ENCODE data around the gene NPTX1. TPM values are rescaled to one million over a fixed set of nuclear protein-coding genes. Genes with fewer than 3 reads are reported as not detected.

The NPTX1 gene
- total and polyA plus RNA-seq, 3 experiments from 2014 or later = 0.93 to 1.2 TPM; not detected in 1

GRCh38 chr17:80441133-80441578 lies 35.3 kb downstream of the NPTX1 start:
- H3K4me3 Mint-ChIP-seq = no peak overlapping the region
- Histone ChIP-seq H3K27me3 (ENCODE audit: insufficient read depth, low read length, poor library complexity, severe bottlenecking) (no peaks in the 10 kb centered on the region), H3K4me3 (ENCODE audit: low read length) (no peak overlapping the region), H3K4me1 (ENCODE audit: insufficient read depth, low read length) (no peaks in the 10 kb centered on the region), H3K36me3 (ENCODE audit: insufficient read depth, low read length) (no peaks in the 10 kb centered on the region), H3K27ac (ENCODE audit: low read depth, low read length) (no peak overlapping the region), H3K9me3 (ENCODE audit: low read length) (no peaks in the 10 kb centered on the region)
- peaks cover 7 to 32% of the 10 kb centered on the region in 2 donors for H3K27me3 Mint-ChIP-seq
- no peaks in the 10 kb centered on the region for H3K9me3 Mint-ChIP-seq
- H3K36me3 Mint-ChIP-seq = peaks cover 0 to 9% (median 0%) of the 10 kb centered on the region in 3 donors
- DNase-seq = peak; percentile 26 to 70 (median 42)
- no peak overlapping the region for H3K27ac Mint-ChIP-seq
- ChIA-PET CTCF (interaction anchor here (1.3 kb wide), 1 partner anchor 13 kb away, joined by 3 read pairs; no protein-coding TSS in a partner anchor), POLR2A (no interaction called here)
- H3K4me1 Mint-ChIP-seq = peaks cover 0 to 3% (median 0%) of the 10 kb centered on the region in 3 donors

DNA sequence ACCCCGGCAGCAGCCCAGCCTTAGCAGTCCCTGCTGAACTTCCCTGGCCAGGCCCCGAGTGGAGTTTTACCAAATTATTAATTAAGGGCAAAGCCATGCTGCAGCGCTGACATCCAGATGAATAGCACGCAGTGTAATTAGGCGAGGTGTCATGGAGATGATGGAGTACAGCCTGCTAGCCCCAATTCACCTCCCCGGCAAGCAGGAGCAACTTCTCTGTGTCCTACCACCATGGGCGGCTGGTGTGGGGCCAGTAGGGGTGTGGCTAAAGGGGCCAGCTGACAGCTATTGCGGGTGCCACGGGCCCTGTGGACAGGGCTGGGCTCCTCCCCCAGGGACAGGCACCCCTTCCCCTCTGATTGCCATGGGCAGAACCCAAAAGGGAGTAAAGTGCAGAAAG lies 36.9 kb downstream of the NPTX1 start:
- POLR2A ChIA-PET = no interaction called here
- H3K9me3 Mint-ChIP-seq = no peaks in the 10 kb centered on the region

GRCh38 chr17:80438806-80439205 lies 37.6 kb downstream of the NPTX1 start:
- Histone ChIP-seq H3K4me1 (ENCODE audit: insufficient read depth, low read length) (no peaks in the 10 kb centered on the region), H3K27me3 (ENCODE audit: insufficient read depth, low read length, poor library complexity, severe bottlenecking) (no peaks in the 10 kb centered on the region), H3K9me3 (ENCODE audit: low read length) (no peaks in the 10 kb centered on the region), H3K27ac (ENCODE audit: low read depth, low read length) (no peak overlapping the region), H3K36me3 (ENCODE audit: insufficient read depth, low read length) (no peaks in the 10 kb centered on the region), H3K4me3 (ENCODE audit: low read length) (no peak overlapping the region)
- no peak overlapping the region for H3K4me3 Mint-ChIP-seq
- H3K36me3 Mint-ChIP-seq = peaks cover 0 to 9% (median 0%) of the 10 kb centered on the region in 3 donors
- H3K4me1 Mint-ChIP-seq = peaks cover 0 to 3% (median 0%) of the 10 kb centered on the region in 3 donors
- peaks cover 10 to 29% of the 10 kb centered on the region in 2 donors for H3K27me3 Mint-ChIP-seq
- H3K27ac Mint-ChIP-seq = no peak overlapping the region
- ChIA-PET POLR2A (no interaction called here), CTCF (no interaction called here)
- no peaks in the 10 kb centered on the region for H3K9me3 Mint-ChIP-seq
- DNase-seq = no peak

More for the DNA sequence above, 36.9 kb downstream of the NPTX1 start:
- Histone ChIP-seq H3K27ac (ENCODE audit: low read depth, low read length) (no peak overlapping the region), H3K9me3 (ENCODE audit: low read length) (no peaks in the 10 kb centered on the region), H3K36me3 (ENCODE audit: insufficient read depth, low read length) (no peaks in the 10 kb centered on the region), H3K4me3 (ENCODE audit: low read length) (no peak overlapping the region), H3K4me1 (ENCODE audit: insufficient read depth, low read length) (no peaks in the 10 kb centered on the region), H3K27me3 (ENCODE audit: insufficient read depth, low read length, poor library complexity, severe bottlenecking) (no peaks in the 10 kb centered on the region)
- no peak overlapping the region for H3K4me3 Mint-ChIP-seq
- CTCF ChIA-PET = no interaction called here
- H3K27ac Mint-ChIP-seq = no peak overlapping the region
- DNase-seq = no peak
- peaks cover 0 to 9% (median 0%) of the 10 kb centered on the region in 3 donors for H3K36me3 Mint-ChIP-seq
- peaks cover 0 to 3% (median 0%) of the 10 kb centered on the region in 3 donors for H3K4me1 Mint-ChIP-seq
- peaks cover 7 to 32% of the 10 kb centered on the region in 2 donors for H3K27me3 Mint-ChIP-seq

GRCh38 chr17:80437532-80437931 lies 38.9 kb downstream of the NPTX1 start:
- CTCF ChIA-PET = no interaction called here

DNA sequence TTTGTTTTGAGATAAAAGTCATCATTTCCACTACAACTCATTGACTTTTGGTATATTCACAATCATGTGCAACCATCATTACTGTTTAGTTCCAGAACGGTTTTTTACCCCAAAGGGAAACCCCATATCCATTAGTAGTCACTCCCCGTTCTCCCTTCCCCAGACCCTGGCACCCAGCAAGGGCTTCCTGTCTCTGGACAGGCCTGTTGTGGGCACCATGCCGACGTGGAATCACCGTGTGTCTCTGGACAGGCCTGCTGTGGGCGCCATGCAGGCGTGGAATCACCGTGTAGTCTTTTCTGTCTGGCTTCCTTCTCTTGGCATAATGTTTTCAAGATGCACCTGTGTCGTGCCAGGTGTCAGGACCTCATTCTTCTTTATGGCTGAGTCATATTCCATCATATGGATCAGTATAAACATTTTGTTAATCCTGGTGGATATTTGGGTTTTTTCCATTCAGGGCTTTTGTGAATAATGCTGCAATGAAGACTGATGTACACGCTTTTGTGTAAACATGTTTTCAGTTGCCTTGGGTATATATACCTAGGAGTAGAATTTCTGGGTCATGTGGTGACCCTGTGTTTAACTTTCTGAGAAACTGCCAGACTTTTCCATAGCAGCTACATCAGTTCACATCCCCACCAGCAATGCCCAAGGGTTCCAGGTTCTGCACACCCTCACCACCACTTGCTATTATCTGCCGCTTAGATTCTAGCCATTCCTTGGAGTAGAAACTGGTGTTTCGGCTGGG lies 42.3 kb downstream of the NPTX1 start:
- Histone ChIP-seq H3K4me3 (ENCODE audit: low read length) (no peak overlapping the region), H3K27ac (ENCODE audit: low read depth, low read length) (no peak overlapping the region), H3K9me3 (ENCODE audit: low read length) (no peaks in the 10 kb centered on the region), H3K27me3 (ENCODE audit: insufficient read depth, low read length, poor library complexity, severe bottlenecking) (no peaks in the 10 kb centered on the region), H3K36me3 (ENCODE audit: insufficient read depth, low read length) (no peaks in the 10 kb centered on the region), H3K4me1 (ENCODE audit: insufficient read depth, low read length) (no peaks in the 10 kb centered on the region)
- DNase-seq = no peak
- ChIA-PET CTCF (no interaction called here), POLR2A (no interaction called here)
- Mint-ChIP-seq H3K4me3 (no peak overlapping the region), H3K4me1 (no peaks in the 10 kb centered on the region), H3K27me3 (peaks cover 0 to 3% of the 10 kb centered on the region in 2 donors), H3K27ac (peak overlapping the region in 1 of 8 donors; percentile 17), H3K9me3 (no peaks in the 10 kb centered on the region), H3K36me3 (no peaks in the 10 kb centered on the region)

More at GRCh38 chr17:80437532-80437931, 38.9 kb downstream of the NPTX1 start:
- Mint-ChIP-seq H3K4me1 (peaks cover 0 to 1% (median 0%) of the 10 kb centered on the region in 3 donors), H3K36me3 (peaks cover 0 to 5% (median 0%) of the 10 kb centered on the region in 3 donors), H3K27ac (no peak overlapping the region), H3K9me3 (no peaks in the 10 kb centered on the region), H3K27me3 (peaks cover 8 to 21% of the 10 kb centered on the region in 2 donors), H3K4me3 (no peak overlapping the region)
- Histone ChIP-seq H3K27me3 (ENCODE audit: insufficient read depth, low read length, poor library complexity, severe bottlenecking) (no peaks in the 10 kb centered on the region), H3K4me3 (ENCODE audit: low read length) (no peak overlapping the region), H3K4me1 (ENCODE audit: insufficient read depth, low read length) (no peaks in the 10 kb centered on the region), H3K36me3 (ENCODE audit: insufficient read depth, low read length) (no peaks in the 10 kb centered on the region), H3K9me3 (ENCODE audit: low read length) (no peaks in the 10 kb centered on the region), H3K27ac (ENCODE audit: low read depth, low read length) (no peak overlapping the region)
- POLR2A ChIA-PET = no interaction called here
- DNase-seq = no peak

DNA sequence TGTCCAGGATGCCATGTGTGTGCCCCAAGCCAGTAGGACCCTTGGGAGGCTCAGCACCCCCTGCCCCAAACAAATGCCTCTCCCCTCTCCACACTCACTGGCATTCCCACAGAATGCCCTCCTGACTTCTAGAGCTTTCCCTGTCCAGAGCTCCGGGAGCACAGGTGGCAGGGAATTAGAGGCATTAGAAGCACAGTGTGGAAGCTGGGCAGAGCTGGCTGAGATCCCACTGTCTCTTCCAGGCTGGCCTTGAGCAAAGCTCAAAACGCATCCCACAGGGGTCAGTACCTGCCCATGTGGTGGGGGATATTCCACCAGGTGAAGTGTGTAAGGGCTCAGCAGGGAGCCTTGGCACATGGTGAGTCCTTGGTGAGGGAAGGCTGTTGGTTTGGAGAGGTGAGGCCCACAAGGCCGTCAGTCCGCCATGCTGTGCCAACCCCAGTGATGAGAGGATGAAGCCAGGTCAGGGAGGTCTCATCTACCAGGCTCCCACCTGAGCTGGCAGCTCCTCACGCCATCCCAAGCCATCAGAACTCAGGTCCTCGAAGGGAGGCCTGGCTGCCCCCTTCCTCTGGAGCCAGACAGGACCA lies 43.4 kb downstream of the NPTX1 start:
- CTCF ChIA-PET = no interaction called here
- peaks cover 0 to 3% of the 10 kb centered on the region in 2 donors for H3K27me3 Mint-ChIP-seq
- H3K4me1 Mint-ChIP-seq = no peaks in the 10 kb centered on the region
- H3K4me3 Mint-ChIP-seq = no peak overlapping the region
- H3K36me3 Mint-ChIP-seq = no peaks in the 10 kb centered on the region
- no peak overlapping the region for H3K4me3 ChIP-seq (ENCODE audit: low read length)
- DNase-seq = no peak
- H3K36me3 ChIP-seq (ENCODE audit: insufficient read depth, low read length) = no peaks in the 10 kb centered on the region
- H3K27ac Mint-ChIP-seq = no peak overlapping the region
- no peaks in the 10 kb centered on the region for H3K9me3 ChIP-seq (ENCODE audit: low read length)
- no peaks in the 10 kb centered on the region for H3K9me3 Mint-ChIP-seq
- H3K27ac ChIP-seq (ENCODE audit: low read depth, low read length) = no peak overlapping the region
- no peaks in the 10 kb centered on the region for H3K27me3 ChIP-seq (ENCODE audit: insufficient read depth, low read length, poor library complexity, severe bottlenecking)
- POLR2A ChIA-PET = no interaction called here
- no peaks in the 10 kb centered on the region for H3K4me1 ChIP-seq (ENCODE audit: insufficient read depth, low read length)

- no peak overlapping the region for H3K4me3 Mint-ChIP-seq
- no peak for DNase-seq
- no peak overlapping the region for H3K27ac Mint-ChIP-seq
- no peak overlapping the region for H3K27ac ChIP-seq (ENCODE audit: low read depth, low read length)
- no peaks in the 10 kb centered on the region for H3K27me3 ChIP-seq (ENCODE audit: insufficient read depth, low read length, poor library complexity, severe bottlenecking)
- H3K27me3 Mint-ChIP-seq = peaks cover 0 to 3% of the 10 kb centered on the region in 2 donors
- no peaks in the 10 kb centered on the region for H3K36me3 Mint-ChIP-seq
- no peaks in the 10 kb centered on the region for H3K4me1 ChIP-seq (ENCODE audit: insufficient read depth, low read length)
- ChIA-PET CTCF (no interaction called here), POLR2A (no interaction called here)
- H3K4me3 ChIP-seq (ENCODE audit: low read length) = no peak overlapping the region
- H3K9me3 ChIP-seq (ENCODE audit: low read length) = no peaks in the 10 kb centered on the region
- no peaks in the 10 kb centered on the region for H3K36me3 ChIP-seq (ENCODE audit: insufficient read depth, low read length)
- H3K9me3 Mint-ChIP-seq = no peaks in the 10 kb centered on the region
- no peaks in the 10 kb centered on the region for H3K4me1 Mint-ChIP-seq
These were observed 44.0 kb downstream of the NPTX1 start for GRCh38 chr17:80432350-80432955.
